B cell (primary cell): Measurements from ENCODE around the gene MTSS2.

Experiments
- EZH2 ChIP-seq: IDR thresholded peaks from 2 replicates; pipeline ENCODE4 v1.6.1; 2012; ENCODE audit warnings: borderline replicate concordance, low read depth, mild to moderate bottlenecking, moderate library complexity, low read length; ENCODE audit not compliant: insufficient read depth, poor library complexity, severe bottlenecking
- TF ChIP-seq, protein P1 (sequence below): fragments of 200-600 bp; IDR thresholded peaks from one replicate; pipeline ENCODE4 v1.8.0; 2022; ENCODE audit warnings: antibody characterized with exemption, mild to moderate bottlenecking

DNA sequence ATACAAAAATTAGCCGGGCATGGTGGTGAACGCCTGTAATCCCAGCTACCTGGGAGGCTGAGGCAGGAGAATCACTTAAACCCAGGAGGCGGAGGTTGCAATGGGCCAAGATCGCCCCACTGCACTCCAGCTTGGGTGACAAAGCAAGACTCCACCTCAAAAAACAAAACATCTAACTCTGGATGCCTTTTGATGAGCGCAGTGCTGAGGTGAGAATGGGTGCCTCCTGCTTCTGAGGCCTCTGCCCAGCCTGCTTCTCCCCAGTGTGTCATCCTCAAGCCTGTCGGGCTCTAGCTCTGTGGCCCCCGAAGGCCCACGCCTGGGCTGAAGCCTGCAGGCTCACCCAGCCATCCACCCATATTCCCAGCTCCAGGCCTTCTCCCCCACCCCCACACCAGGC lies 10.5 kb upstream of the MTSS2 start:
- TF ChIP-seq, protein P1, sequence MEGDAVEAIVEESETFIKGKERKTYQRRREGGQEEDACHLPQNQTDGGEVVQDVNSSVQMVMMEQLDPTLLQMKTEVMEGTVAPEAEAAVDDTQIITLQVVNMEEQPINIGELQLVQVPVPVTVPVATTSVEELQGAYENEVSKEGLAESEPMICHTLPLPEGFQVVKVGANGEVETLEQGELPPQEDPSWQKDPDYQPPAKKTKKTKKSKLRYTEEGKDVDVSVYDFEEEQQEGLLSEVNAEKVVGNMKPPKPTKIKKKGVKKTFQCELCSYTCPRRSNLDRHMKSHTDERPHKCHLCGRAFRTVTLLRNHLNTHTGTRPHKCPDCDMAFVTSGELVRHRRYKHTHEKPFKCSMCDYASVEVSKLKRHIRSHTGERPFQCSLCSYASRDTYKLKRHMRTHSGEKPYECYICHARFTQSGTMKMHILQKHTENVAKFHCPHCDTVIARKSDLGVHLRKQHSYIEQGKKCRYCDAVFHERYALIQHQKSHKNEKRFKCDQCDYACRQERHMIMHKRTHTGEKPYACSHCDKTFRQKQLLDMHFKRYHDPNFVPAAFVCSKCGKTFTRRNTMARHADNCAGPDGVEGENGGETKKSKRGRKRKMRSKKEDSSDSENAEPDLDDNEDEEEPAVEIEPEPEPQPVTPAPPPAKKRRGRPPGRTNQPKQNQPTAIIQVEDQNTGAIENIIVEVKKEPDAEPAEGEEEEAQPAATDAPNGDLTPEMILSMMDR: no peak
- TF ChIP-seq EZH2: no peak
